Mucosa of stomach (tissue), 1 donor: Measurements from ENCODE around the gene ATG16L2.

Source experiments
- H3K27me3 ChIP-seq: one replicate; pipeline ENCODE4 v1.7.0; 2013; ENCODE audit warnings: mild to moderate bottlenecking, low read length; ENCODE audit not compliant: control insufficient read depth, insufficient read depth
- H3K36me3 ChIP-seq: one replicate; pipeline ENCODE4 v1.7.0; 2013; ENCODE audit warnings: low read length; ENCODE audit not compliant: control insufficient read depth, insufficient read depth
- H3K4me1 ChIP-seq: one replicate; pipeline ENCODE4 v1.7.0; 2013; ENCODE audit warnings: mild to moderate bottlenecking, low read length; ENCODE audit not compliant: control insufficient read depth, insufficient read depth
- H3K4me3 ChIP-seq: one replicate; pipeline ENCODE4 v1.7.0; 2013; ENCODE audit warnings: low read length
- H3K9ac ChIP-seq: one replicate; pipeline ENCODE4 v1.7.0; 2013; ENCODE audit warnings: mild to moderate bottlenecking, low read length, moderate library complexity
- H3K9me3 ChIP-seq: one replicate; pipeline ENCODE4 v1.7.0; 2013; ENCODE audit warnings: mild to moderate bottlenecking, low read length, moderate library complexity; ENCODE audit not compliant: control insufficient read depth
- donor health status: Pancreatic carcinoma.

Gene ATG16L2

GRCh38 chr11:72774499-72774898 lies 39.7 kb upstream of the ATG16L2 start:
- Histone ChIP-seq H3K4me1 (peaks cover 92% of the 10 kb centered on the region), H3K9me3 (no peaks in the 10 kb centered on the region), H3K27me3 (no peaks in the 10 kb centered on the region), H3K36me3 (peaks cover 15% of the 10 kb centered on the region), H3K9ac (peak overlapping the region; percentile 0), H3K4me3 (no peak overlapping the region)

GRCh38 chr11:72775288-72776110 lies 38.7 kb upstream of the ATG16L2 start:
- Histone ChIP-seq H3K27me3 (no peaks in the 10 kb centered on the region), H3K4me1 (peaks cover 98% of the 10 kb centered on the region), H3K9ac (peak overlapping the region; percentile 47), H3K36me3 (peaks cover 15% of the 10 kb centered on the region), H3K9me3 (no peaks in the 10 kb centered on the region), H3K4me3 (no peak overlapping the region)

GRCh38 chr11:72776117-72776843 lies 37.9 kb upstream of the ATG16L2 start:
- Histone ChIP-seq H3K4me3 (no peak overlapping the region), H3K4me1 (peaks cover 90% of the 10 kb centered on the region), H3K9me3 (no peaks in the 10 kb centered on the region), H3K36me3 (peaks cover 11% of the 10 kb centered on the region), H3K9ac (peak overlapping the region; percentile 47), H3K27me3 (no peaks in the 10 kb centered on the region)

GRCh38 chr11:72776844-72777754 lies 37.1 kb upstream of the ATG16L2 start:
- peak overlapping the region; percentile 50 for H3K9ac ChIP-seq

GRCh38 chr11:72777755-72778278 lies 36.4 kb upstream of the ATG16L2 start:
- no peak overlapping the region for H3K4me3 ChIP-seq
- no peaks in the 10 kb centered on the region for H3K27me3 ChIP-seq
- H3K9ac ChIP-seq: peak overlapping the region; percentile 50
- peaks cover 85% of the 10 kb centered on the region for H3K4me1 ChIP-seq
- peaks cover 6% of the 10 kb centered on the region for H3K36me3 ChIP-seq
- H3K9me3 ChIP-seq: no peaks in the 10 kb centered on the region

More at GRCh38 chr11:72776844-72777754, 37.1 kb upstream of the ATG16L2 start:
- Histone ChIP-seq H3K27me3 (no peaks in the 10 kb centered on the region), H3K9me3 (no peaks in the 10 kb centered on the region), H3K36me3 (peaks cover 10% of the 10 kb centered on the region), H3K4me3 (no peak overlapping the region), H3K4me1 (peaks cover 85% of the 10 kb centered on the region)

- Histone ChIP-seq H3K27me3 (no peaks in the 10 kb centered on the region), H3K36me3 (peaks cover 4% of the 10 kb centered on the region), H3K9me3 (no peaks in the 10 kb centered on the region), H3K4me1 (peaks cover 85% of the 10 kb centered on the region), H3K4me3 (peak overlapping the region; percentile 65), H3K9ac (peak overlapping the region; percentile 93)
Observed at GRCh38 chr11:72778535-72779494, 35.4 kb upstream of the ATG16L2 start.

GRCh38 chr11:72779495-72780128 lies 34.6 kb upstream of the ATG16L2 start:
- H3K36me3 ChIP-seq: peaks cover 4% of the 10 kb centered on the region
- no peaks in the 10 kb centered on the region for H3K27me3 ChIP-seq
- peak overlapping the region; percentile 65 for H3K4me3 ChIP-seq
- no peaks in the 10 kb centered on the region for H3K9me3 ChIP-seq
- H3K9ac ChIP-seq: peak overlapping the region; percentile 93
- H3K4me1 ChIP-seq: peaks cover 85% of the 10 kb centered on the region

- Histone ChIP-seq H3K27me3 (no peaks in the 10 kb centered on the region), H3K9me3 (no peaks in the 10 kb centered on the region), H3K9ac (peak overlapping the region; percentile 93), H3K36me3 (peaks cover 4% of the 10 kb centered on the region), H3K4me1 (peaks cover 84% of the 10 kb centered on the region), H3K4me3 (peak overlapping the region; percentile 65)
Observed at GRCh38 chr11:72780296-72781062, 33.7 kb upstream of the ATG16L2 start.

- H3K4me3 ChIP-seq: peak overlapping the region; percentile 65
- peaks cover 4% of the 10 kb centered on the region for H3K36me3 ChIP-seq
- H3K4me1 ChIP-seq: peaks cover 84% of the 10 kb centered on the region
- no peaks in the 10 kb centered on the region for H3K9me3 ChIP-seq
- H3K27me3 ChIP-seq: no peaks in the 10 kb centered on the region
- H3K9ac ChIP-seq: peak overlapping the region; percentile 93
Observed at GRCh38 chr11:72781063-72781312, 33.2 kb upstream of the ATG16L2 start.
